GM12878 (cell line): Measurements from ENCODE around the gene LRRC3. TPM values are rescaled to one million over a fixed set of nuclear protein-coding genes. Genes with fewer than 3 reads are reported as not detected.

ENCODE experiments used
- ATAC-seq: fragments of 200-7000 bp; cut with Tn5 transposase; 3 replicates; pipeline ENCODE4 v1.9.1; 2020; ENCODE audit warnings: mild to moderate bottlenecking, moderate library complexity
- BruUV-seq: library from RNA; stranded (reverse); fragments of 400-500 nt; replicated peaks from 2 replicates; lab custom pipeline; 2021; lab: Mats Ljungman, UMichigan
- CTCF ChIA-PET: fragments of 300-600 bp; sonication (Branson Sonifier 250); formaldehyde crosslinking; extraction: SDS; loops from one replicate; lab custom pipeline; 2021; ENCODE audit warnings: inconsistent platforms; lab: Yijun Ruan, JAX
- POLR2A ChIA-PET: fragments of 350-600 bp; formaldehyde crosslinking; extraction: SDS; loops from one replicate; lab custom pipeline; 2021; ENCODE audit warnings: inconsistent platforms; lab: Charles Lee
- RAD21 ChIA-PET: fragments of 300-600 bp; sonication (Branson Sonifier 250); formaldehyde crosslinking; loops from one replicate; lab custom pipeline; 2023; ENCODE audit warnings: antibody characterized with exemption; ENCODE audit not compliant: unreplicated experiment; lab: Charles Lee
- SMC1A ChIA-PET: fragments of 300-600 bp; sonication (Branson Sonifier 250); formaldehyde crosslinking; loops from one replicate; lab custom pipeline; 2023; ENCODE audit not compliant: unreplicated experiment, uncharacterized antibody; lab: Charles Lee
- DNase-seq: peaks from one replicate; pipeline ENCODE4 v3.0.0-alpha.2; 2011; ENCODE audit warnings: low read depth, low spot score
- FAIRE-seq: peaks from 3 replicates; lab custom pipeline; 2011; peaks lifted over from hg19 to GRCh38; lab: Jason Lieb, UNC
- H2AFZ ChIP-seq: 2 replicates; pipeline ENCODE4 v1.6.0; 2011; ENCODE audit warnings: low read depth, low read length, control low read depth; ENCODE audit not compliant: control insufficient read depth
- H3K27ac ChIP-seq: 2 replicates; pipeline ENCODE4 v1.5.1; 2011; ENCODE audit warnings: control low read depth; ENCODE audit not compliant: control insufficient read depth, insufficient read depth
- H3K27me3 ChIP-seq, 2 experiments: replicated peaks in 1 of 2; 2 replicates each; pipeline versions ENCODE4 v1.6.0 to v1.6.1; 2011; ENCODE audit warnings: low read length in 1 of 2; ENCODE audit not compliant: control insufficient read depth in 2 of 2, insufficient read depth in 2 of 2
- H3K36me3 ChIP-seq, 2 experiments: 2 replicates each; pipeline ENCODE4 v1.5.1; 2011; ENCODE audit warnings: low read length in 1 of 2; ENCODE audit not compliant: control insufficient read depth in 2 of 2, insufficient read depth in 2 of 2
- H3K4me1 ChIP-seq: 2 replicates; pipeline ENCODE4 v1.6.1; 2011; ENCODE audit warnings: mild to moderate bottlenecking, low read length, moderate library complexity, mixed read lengths; ENCODE audit not compliant: control insufficient read depth, insufficient read depth
- H3K4me2 ChIP-seq: 2 replicates; pipeline ENCODE4 v1.6.0; 2011; ENCODE audit warnings: control low read depth; ENCODE audit not compliant: control insufficient read depth, insufficient read depth
- H3K4me3 ChIP-seq: fragments of 200-600 bp; sonication (generic); 2 replicates; pipeline ENCODE4 v1.5.1; 2016
- H3K79me2 ChIP-seq: 2 replicates; pipeline ENCODE4 v1.6.0; 2011; ENCODE audit warnings: low read length; ENCODE audit not compliant: control insufficient read depth, insufficient read depth
- H3K9ac ChIP-seq: 2 replicates; pipeline ENCODE4 v1.8.0; 2011; ENCODE audit warnings: low read length, control low read depth, mixed read lengths; ENCODE audit not compliant: control insufficient read depth, insufficient read depth
- H3K9me3 ChIP-seq: replicated peaks from 3 replicates; pipeline ENCODE4 v1.5.1; 2011; ENCODE audit warnings: mild to moderate bottlenecking, low read length; ENCODE audit not compliant: control insufficient read depth, insufficient read depth
- H4K20me1 ChIP-seq: 2 replicates; pipeline ENCODE4 v1.6.0; 2011; ENCODE audit not compliant: control insufficient read depth, insufficient read depth
- ASH2L ChIP-seq: fragments of 300-600, 200-600 bp; sonication (generic); IDR thresholded peaks from 2 replicates; pipeline ENCODE4 v1.6.1; 2017; ENCODE audit warnings: low read depth, mild to moderate bottlenecking, borderline replicate concordance
- KAT2A ChIP-seq: conservative IDR thresholded peaks from 2 replicates; pipeline ENCODE4 v1.6.1; 2011; ENCODE audit warnings: low read depth, low read length; ENCODE audit not compliant: control insufficient read depth
- KDM1A ChIP-seq: fragments of 200-600 bp; sonication (generic); IDR thresholded peaks from 2 replicates; pipeline ENCODE4 v1.6.1; 2016; ENCODE audit warnings: borderline replicate concordance
- MYB ChIP-seq: fragments of 150-350 bp; IDR thresholded peaks from 2 replicates; pipeline ENCODE4 v1.6.1; 2014; ENCODE audit warnings: mild to moderate bottlenecking, low read depth, low read length, borderline replicate concordance
- RAD51 ChIP-seq: fragments of 450-650 bp; IDR thresholded peaks from 2 replicates; pipeline ENCODE4 v1.6.1; 2016; ENCODE audit warnings: moderate library complexity, mild to moderate bottlenecking, inconsistent platforms
- RUNX3 ChIP-seq: IDR thresholded peaks from 2 replicates; pipeline ENCODE4 v1.6.1; 2012; ENCODE audit warnings: low read length, inconsistent platforms
- WGBS: methylation state at CpG from one replicate; pipeline ENCODE4 v1.1.6; 2016; ENCODE audit warnings: low lambda C conversion rate; ENCODE audit not compliant: insufficient replicate concordance, insufficient coverage; ENCODE audit errors: missing lambda C conversion rate; 5-methylcytosine and 5-hydroxymethylcytosine counted together
- in situ Hi-C: fragments of 300-500 bp; cut with MboI; formaldehyde crosslinking; loops from 9 replicates; pipeline ENCODE4 v1.14.3; 2018; ENCODE audit warnings: mixed read lengths
- intact Hi-C: fragments of 100-400 bp; cut with micrococcal nuclease; formaldehyde crosslinking; loops from one replicate; pipeline ENCODE4 v1.14.2; 2022; ENCODE audit not compliant: unreplicated experiment
- polyA plus RNA-seq, 11 experiments: library from polyadenylated mRNA; depleted of rRNA in 4 of 11; unstranded in 6 of 11; stranded (reverse) in 5 of 11; fragments of >200 nt; fragmentation: Nextera tagmentation in 4 of 11; fragmentation: Illumina TruSeq in 1 of 11; extraction: Ambion mirVana in 4 of 11; extraction: Trizol in 1 of 11; gene quantifications; 1 replicate in 1 of 11; 2 replicates in 10 of 11; pipeline versions ENCODE4 v1.2.1 to v1.2.3, GENCODE V29; 2011 to 2016; ENCODE audit warnings: inconsistent platforms in 2 of 11, missing spikeins in 2 of 11, low read depth in 1 of 11
- total RNA-seq, 4 experiments: library from RNA; depleted of rRNA in 3 of 4; stranded (reverse); fragments of >200 nt in 3 of 4; fragmentation: Illumina TruSeq in 1 of 4; extraction: Trizol in 1 of 4; gene quantifications; 2 replicates each; pipeline versions ENCODE4 v1.2.1 to v1.2.3, GENCODE V29; 2013 to 2021
- TF ChIP-seq, protein P1 (sequence below), 3 experiments: IDR thresholded peaks in 2 of 3; conservative IDR thresholded peaks in 1 of 3; 2 replicates each; pipeline ENCODE4 v1.5.1; 2011; ENCODE audit warnings: low read depth in 3 of 3, low read length in 3 of 3, mild to moderate bottlenecking in 3 of 3, control low read depth in 2 of 3, moderate library complexity in 2 of 3, inconsistent platforms in 1 of 3, mixed read lengths in 1 of 3; ENCODE audit not compliant: control insufficient read depth in 2 of 3, insufficient read depth in 1 of 3; ENCODE audit errors: extremely low read depth in 1 of 3

The LRRC3 gene
- total and polyA plus RNA-seq, 10 of the 15 experiments (the other 5 are each of a cell fraction or from before 2014, with no cell fraction given), result 0.02 to 0.31 (median 0.09) TPM; not detected in 1

DNA sequence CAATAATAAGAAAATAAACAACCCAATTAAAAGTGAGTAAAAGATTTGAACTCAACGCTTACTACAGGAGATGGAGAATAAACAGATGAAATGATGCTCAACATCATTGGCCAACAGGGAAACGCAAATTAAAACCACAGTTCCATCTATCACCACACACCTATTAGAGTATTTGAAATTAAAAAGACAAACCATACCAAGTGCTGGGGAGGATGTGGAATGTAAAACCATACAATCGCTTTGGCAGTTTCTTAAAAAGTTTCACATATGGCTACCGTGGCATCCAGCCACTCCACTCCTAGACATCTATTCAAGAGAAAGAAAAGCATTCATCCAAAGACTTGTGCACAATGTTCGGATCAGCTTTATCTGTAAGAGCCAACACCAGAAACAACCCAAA is 1.3 kb upstream of the LRRC3 start:
- TF ChIP-seq MYB, result no peak
- TF ChIP-seq KAT2A, result no peak
- no peak for DNase-seq
- intact Hi-C loops (no loop called here), in situ Hi-C loops (loop anchor here (5.0 kb wide), 1 partner anchor 77 kb away; no protein-coding TSS in a partner anchor)
- CTCF ChIA-PET, result no interaction called here
- 73% methylated on average over 5 of the region's 5 CpGs for WGBS
- Histone ChIP-seq H3K36me3 (no peaks in the 10 kb centered on the region), H3K79me2 (no peaks in the 10 kb centered on the region), H4K20me1 (no peaks in the 10 kb centered on the region), H3K27ac (no peak overlapping the region), H3K4me3 (no peak overlapping the region), H3K9me3 (no peaks in the 10 kb centered on the region; the same call in 2 of the 3 replicates), H3K4me2 (no peak overlapping the region), H3K27me3 (no peaks in the 10 kb centered on the region; a peak in 1 of 4 replicates), H3K4me1 (no peaks in the 10 kb centered on the region), H3K9ac (no peak overlapping the region), H2AFZ (no peak overlapping the region)
- ATAC-seq, result no peak
- POLR2A ChIA-PET, result no interaction called here
- SMC1A ChIA-PET, result no interaction called here
- RAD21 ChIA-PET, result no interaction called here
- no TSS peak for BruUV-seq
- no peak for FAIRE-seq

DNA sequence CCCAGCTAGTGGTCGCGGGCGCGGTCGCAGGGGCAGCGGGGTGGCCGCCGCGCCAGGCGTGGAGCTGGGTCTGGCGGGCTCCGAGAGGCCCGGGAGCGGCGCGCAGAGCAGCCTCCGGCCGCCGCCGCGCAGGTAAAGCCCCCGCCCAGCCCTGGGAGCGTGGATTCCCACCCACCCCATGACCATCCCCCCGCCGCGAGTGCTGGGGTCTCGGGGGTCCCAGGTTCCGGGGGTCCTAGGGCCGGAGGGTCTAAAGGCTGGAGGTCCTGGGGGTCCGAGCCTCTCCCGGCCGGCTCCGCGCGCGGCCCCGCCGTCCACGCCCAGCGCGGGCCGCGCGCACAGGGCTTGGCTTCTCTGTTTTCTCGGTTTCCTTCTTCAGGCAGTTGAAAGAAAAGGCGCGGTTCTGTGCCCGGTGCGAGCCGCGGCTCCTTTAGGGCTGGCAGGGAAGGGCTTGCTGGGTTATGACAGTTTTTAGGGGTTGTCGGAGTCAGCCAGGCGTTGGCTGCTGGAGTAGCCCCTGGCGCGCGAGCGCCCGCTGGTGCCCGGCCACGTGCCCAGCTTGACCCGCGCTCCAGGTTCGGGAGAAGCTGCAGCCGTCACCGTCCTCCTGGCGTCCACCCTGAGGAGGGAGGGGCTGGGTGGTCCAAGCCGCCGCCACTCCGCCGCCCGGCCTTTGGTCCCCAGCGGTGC is 359 bp downstream of the LRRC3 start:
- intact Hi-C loops (no loop called here), in situ Hi-C loops (no loop called here)
- Histone ChIP-seq H3K27ac (no peak overlapping the region), H4K20me1 (no peaks in the 10 kb centered on the region), H2AFZ (no peak overlapping the region; the same call in 1 of the 2 replicates), H3K9me3 (no peaks in the 10 kb centered on the region; the same call in 2 of the 3 replicates), H3K27me3 (no peaks in the 10 kb centered on the region), H3K36me3 (no peaks in the 10 kb centered on the region), H3K79me2 (no peaks in the 10 kb centered on the region), H3K4me3 (peak overlapping the region; percentile 68; the same call in 1 of the 2 replicates), H3K9ac (no peak overlapping the region; the same call in 1 of the 2 replicates), H3K4me2 (peak overlapping the region; percentile 44; the same call in 1 of the 2 replicates), H3K4me1 (no peaks in the 10 kb centered on the region)
- TF ChIP-seq ASH2L, result no peak
- no peak for TF ChIP-seq RUNX3
- TF ChIP-seq KDM1A, result no peak
- TF ChIP-seq, protein P1, sequence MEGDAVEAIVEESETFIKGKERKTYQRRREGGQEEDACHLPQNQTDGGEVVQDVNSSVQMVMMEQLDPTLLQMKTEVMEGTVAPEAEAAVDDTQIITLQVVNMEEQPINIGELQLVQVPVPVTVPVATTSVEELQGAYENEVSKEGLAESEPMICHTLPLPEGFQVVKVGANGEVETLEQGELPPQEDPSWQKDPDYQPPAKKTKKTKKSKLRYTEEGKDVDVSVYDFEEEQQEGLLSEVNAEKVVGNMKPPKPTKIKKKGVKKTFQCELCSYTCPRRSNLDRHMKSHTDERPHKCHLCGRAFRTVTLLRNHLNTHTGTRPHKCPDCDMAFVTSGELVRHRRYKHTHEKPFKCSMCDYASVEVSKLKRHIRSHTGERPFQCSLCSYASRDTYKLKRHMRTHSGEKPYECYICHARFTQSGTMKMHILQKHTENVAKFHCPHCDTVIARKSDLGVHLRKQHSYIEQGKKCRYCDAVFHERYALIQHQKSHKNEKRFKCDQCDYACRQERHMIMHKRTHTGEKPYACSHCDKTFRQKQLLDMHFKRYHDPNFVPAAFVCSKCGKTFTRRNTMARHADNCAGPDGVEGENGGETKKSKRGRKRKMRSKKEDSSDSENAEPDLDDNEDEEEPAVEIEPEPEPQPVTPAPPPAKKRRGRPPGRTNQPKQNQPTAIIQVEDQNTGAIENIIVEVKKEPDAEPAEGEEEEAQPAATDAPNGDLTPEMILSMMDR (IDR thresholded peaks at IDR 0.05 in 2 of 3, conservative IDR thresholded peaks at IDR 0.05 in 1 of 3; ENCODE audit: control insufficient read depth in 2 of 3, extremely low read depth in 1 of 3, insufficient read depth in 1 of 3, low read depth in 3 of 3, low read length in 3 of 3), result peak in 2 of 3 experiments; percentile 9 to 11; a peak in 3 of 6 replicates
- TF ChIP-seq RAD51, result no peak
- ChIA-PET SMC1A (no interaction called here), CTCF (no interaction called here), RAD21 (no interaction called here), POLR2A (no interaction called here)
- no peak for FAIRE-seq
- peak; percentile 29 for ATAC-seq
- BruUV-seq, result no TSS peak
- DNase-seq, result no peak
- under 1% methylated on average over 55 of the region's 72 CpGs for WGBS
